Neuron (in vitro differentiated cells): ENCODE data around the gene CYB561A3.
A peak's percentile ranks its signal among the peaks of the same experiment; 100 is the strongest.

Experiments
- H2AFZ ChIP-seq: one replicate; pipeline ENCODE4 v1.6.1; 2013; ENCODE audit warnings: low read depth, mild to moderate bottlenecking, inconsistent platforms, low read length, moderate library complexity
- H3K27me3 ChIP-seq: one replicate; pipeline ENCODE4 v1.6.1; 2013; ENCODE audit warnings: low read length; ENCODE audit not compliant: insufficient read depth
- H3K36me3 ChIP-seq: one replicate; pipeline ENCODE4 v1.6.1; 2013; ENCODE audit warnings: low read length; ENCODE audit not compliant: insufficient read depth
- H3K4me1 ChIP-seq: one replicate; pipeline ENCODE4 v1.6.1; 2013; ENCODE audit warnings: low read length; ENCODE audit not compliant: insufficient read depth
- H3K4me3 ChIP-seq: 2 replicates; pipeline ENCODE4 v1.5.1; 2013; ENCODE audit warnings: mild to moderate bottlenecking, low read length, moderate library complexity
- H3K9me3 ChIP-seq: one replicate; pipeline ENCODE4 v1.6.1; 2013; ENCODE audit warnings: low read length

CYB561A3 gene

GRCh38 chr11:61380884-61381283, 19.2 kb upstream of the CYB561A3 start:
- Histone ChIP-seq H3K4me3 (no peak overlapping the region), H3K36me3 (peaks cover 10% of the 10 kb centered on the region), H3K4me1 (no peaks in the 10 kb centered on the region), H3K27me3 (no peaks in the 10 kb centered on the region), H2AFZ (no peak overlapping the region), H3K9me3 (no peaks in the 10 kb centered on the region)

GRCh38 chr11:61378713-61379313, 17.1 kb upstream of the CYB561A3 start:
- no peak overlapping the region for H3K4me3 ChIP-seq
- no peak overlapping the region for H2AFZ ChIP-seq
- H3K4me1 ChIP-seq, result no peaks in the 10 kb centered on the region
- H3K27me3 ChIP-seq, result no peaks in the 10 kb centered on the region
- no peaks in the 10 kb centered on the region for H3K9me3 ChIP-seq
- H3K36me3 ChIP-seq, result peaks cover 25% of the 10 kb centered on the region

- Histone ChIP-seq H2AFZ (no peak overlapping the region), H3K4me1 (no peaks in the 10 kb centered on the region), H3K4me3 (no peak overlapping the region), H3K36me3 (peaks cover 28% of the 10 kb centered on the region), H3K27me3 (no peaks in the 10 kb centered on the region), H3K9me3 (peaks cover 4% of the 10 kb centered on the region)
These were observed 15.9 kb upstream of the CYB561A3 start for GRCh38 chr11:61377461-61378160.

GRCh38 chr11:61375761-61376108, 14.1 kb upstream of the CYB561A3 start:
- Histone ChIP-seq H3K27me3 (no peaks in the 10 kb centered on the region), H2AFZ (no peak overlapping the region), H3K9me3 (peaks cover 12% of the 10 kb centered on the region), H3K4me1 (no peaks in the 10 kb centered on the region), H3K4me3 (no peak overlapping the region), H3K36me3 (peaks cover 37% of the 10 kb centered on the region)

- Histone ChIP-seq H3K9me3 (peaks cover 12% of the 10 kb centered on the region), H2AFZ (no peak overlapping the region), H3K36me3 (peaks cover 65% of the 10 kb centered on the region), H3K4me3 (no peak overlapping the region), H3K27me3 (no peaks in the 10 kb centered on the region), H3K4me1 (no peaks in the 10 kb centered on the region)
These were observed 11.2 kb upstream of the CYB561A3 start for GRCh38 chr11:61372659-61373420.

- H3K9me3 ChIP-seq, result peaks cover 12% of the 10 kb centered on the region
These were observed 8.8 kb upstream of the CYB561A3 start for GRCh38 chr11:61370349-61371005.

GRCh38 chr11:61369372-61370348, 8.0 kb upstream of the CYB561A3 start:
- Histone ChIP-seq H3K27me3 (no peaks in the 10 kb centered on the region), H2AFZ (no peak overlapping the region), H3K9me3 (peaks cover 12% of the 10 kb centered on the region), H3K4me3 (no peak overlapping the region), H3K36me3 (peaks cover 72% of the 10 kb centered on the region), H3K4me1 (no peaks in the 10 kb centered on the region)

More at GRCh38 chr11:61370349-61371005, 8.8 kb upstream of the CYB561A3 start:
- H3K4me3 ChIP-seq, result no peak overlapping the region
- no peak overlapping the region for H2AFZ ChIP-seq
- H3K36me3 ChIP-seq, result peaks cover 75% of the 10 kb centered on the region
- no peaks in the 10 kb centered on the region for H3K4me1 ChIP-seq
- H3K27me3 ChIP-seq, result no peaks in the 10 kb centered on the region

- Histone ChIP-seq H3K27me3 (no peaks in the 10 kb centered on the region), H2AFZ (no peak overlapping the region), H3K9me3 (peaks cover 12% of the 10 kb centered on the region), H3K4me1 (no peaks in the 10 kb centered on the region), H3K36me3 (peaks cover 77% of the 10 kb centered on the region), H3K4me3 (no peak overlapping the region)
These were observed 7.0 kb upstream of the CYB561A3 start for GRCh38 chr11:61368646-61369045.

- no peaks in the 10 kb centered on the region for H3K27me3 ChIP-seq
- H3K36me3 ChIP-seq, result peaks cover 75% of the 10 kb centered on the region
- H3K9me3 ChIP-seq, result peaks cover 6% of the 10 kb centered on the region
- no peak overlapping the region for H2AFZ ChIP-seq
- H3K4me1 ChIP-seq, result peaks cover 6% of the 10 kb centered on the region
- H3K4me3 ChIP-seq, result no peak overlapping the region
These were observed 5.7 kb upstream of the CYB561A3 start for GRCh38 chr11:61367406-61367805.

GRCh38 chr11:61364012-61364675, 2.5 kb upstream of the CYB561A3 start:
- H3K9me3 ChIP-seq, result no peaks in the 10 kb centered on the region
- no peaks in the 10 kb centered on the region for H3K27me3 ChIP-seq
- peaks cover 11% of the 10 kb centered on the region for H3K4me1 ChIP-seq
- no peak overlapping the region for H2AFZ ChIP-seq
- peak overlapping the region; percentile 87 for H3K4me3 ChIP-seq
- peaks cover 51% of the 10 kb centered on the region for H3K36me3 ChIP-seq

GRCh38 chr11:61362542-61362875, 827 bp upstream of the CYB561A3 start:
- no peaks in the 10 kb centered on the region for H3K27me3 ChIP-seq
- H3K4me3 ChIP-seq, result peak overlapping the region; percentile 87
- H3K4me1 ChIP-seq, result peaks cover 11% of the 10 kb centered on the region
- no peaks in the 10 kb centered on the region for H3K9me3 ChIP-seq
- H2AFZ ChIP-seq, result peak overlapping the region; percentile 29
- peaks cover 36% of the 10 kb centered on the region for H3K36me3 ChIP-seq

GRCh38 chr11:61361237-61361740, 393 bp downstream of the CYB561A3 start:
- H2AFZ ChIP-seq, result peak overlapping the region; percentile 29
- H3K27me3 ChIP-seq, result no peaks in the 10 kb centered on the region
- H3K4me3 ChIP-seq, result peak overlapping the region; percentile 87
- peaks cover 24% of the 10 kb centered on the region for H3K36me3 ChIP-seq
- peaks cover 11% of the 10 kb centered on the region for H3K4me1 ChIP-seq
- no peaks in the 10 kb centered on the region for H3K9me3 ChIP-seq
